ENCODE results near the gene PTPRS. TPM values are rescaled to one million over a fixed set of nuclear protein-coding genes. Genes with fewer than 3 reads are reported as not detected.

PTPRS gene
- total and polyA plus RNA-seq, 2 of the 13 experiments (the other 11 are each of a cell fraction or from before 2014, with no cell fraction given) = 32.7 to 43.9 TPM

GRCh38 chr19:5352229-5352763 lies 11.7 kb upstream of the PTPRS start (continued):
- TF ChIP-seq CEBPB (IDR thresholded peaks at IDR 0.05; ENCODE audit: borderline replicate concordance, low read depth, low read length) (no peak), XBP1 (CRISPR knock-in tag; IDR thresholded peaks at IDR 0.05) (no peak), MXI1 (IDR thresholded peaks at IDR 0.05; ENCODE audit: borderline replicate concordance, low read depth, low read length) (no peak), ZNF7 (CRISPR knock-in tag; IDR thresholded peaks at IDR 0.05) (no peak), ZNF17 (CRISPR knock-in tag; IDR thresholded peaks at IDR 0.05) (no peak), TCF7 (IDR thresholded peaks at IDR 0.05; ENCODE audit: low read depth) (no peak), USF2 (IDR thresholded peaks at IDR 0.05; ENCODE audit: low read depth, low read length) (no peak), USF2 (CRISPR knock-in tag; IDR thresholded peaks at IDR 0.05; ENCODE audit: borderline replicate concordance) (no peak), ELF3 (CRISPR knock-in tag; IDR thresholded peaks at IDR 0.05) (no peak), ASH2L (IDR thresholded peaks at IDR 0.05; ENCODE audit: insufficient read length, low read depth, low read length) (no peak), SNAPC5 (CRISPR knock-in tag; IDR thresholded peaks at IDR 0.05; ENCODE audit: borderline replicate concordance) (peak; percentile 99), RBFOX2 (IDR thresholded peaks at IDR 0.05; ENCODE audit: low read depth, low read length) (0 out of 2 replicates have a peak, but pooled peaks have one; percentile 19), THAP8 (CRISPR knock-in tag; IDR thresholded peaks at IDR 0.05; ENCODE audit: borderline replicate concordance) (no peak), MXD3 (CRISPR knock-in tag; IDR thresholded peaks at IDR 0.05) (no peak), ERF (CRISPR knock-in tag; IDR thresholded peaks at IDR 0.05) (no peak), NR2F2 (IDR thresholded peaks at IDR 0.05; ENCODE audit: borderline replicate concordance, low read depth) (no peak), SNAPC4 (CRISPR knock-in tag; IDR thresholded peaks at IDR 0.05) (peak; percentile 100), CHD4 (IDR thresholded peaks at IDR 0.05; ENCODE audit: borderline replicate concordance, low read length) (no peak), POLR2AphosphoS5 (IDR thresholded peaks at IDR 0.05; ENCODE audit: low read depth, low read length) (no peak), UBTF (CRISPR knock-in tag; IDR thresholded peaks at IDR 0.05) (no peak), ZNF3 (CRISPR knock-in tag; IDR thresholded peaks at IDR 0.05) (no peak)

All from HepG2 (cell line).